HepG2 (cell line): ENCODE measurements around the gene NIFK. TPM values are rescaled to one million over a fixed set of nuclear protein-coding genes. Genes with fewer than 3 reads are reported as not detected.

Source experiments
- CAMTA2 ChIP-seq: sonication (generic); formaldehyde crosslinking; IDR thresholded peaks from 2 replicates; pipeline ENCODE4 v1.4.0; 2020; ENCODE audit warnings: mild to moderate bottlenecking, missing genetic modification reagents, borderline replicate concordance
- CEBPB ChIP-seq: IDR thresholded peaks from 2 replicates; pipeline ENCODE4 v1.6.1; 2011; ENCODE audit warnings: low read depth, low read length, improper control_type of control experiment, borderline replicate concordance
- SNRNP70 ChIP-seq: fragments of 200-400 bp; formaldehyde crosslinking; IDR thresholded peaks from 2 replicates; pipeline ENCODE4 v1.6.1; 2017; ENCODE audit warnings: mild to moderate bottlenecking, low read depth, low read length, moderate library complexity
- SP5 ChIP-seq: IDR thresholded peaks from 2 replicates; pipeline ENCODE4 v1.6.1; 2016; ENCODE audit warnings: low read depth, borderline replicate concordance
- TGIF2 ChIP-seq: IDR thresholded peaks from 2 replicates; pipeline ENCODE4 v1.6.1; 2016; ENCODE audit warnings: control low read depth, missing compliant biosample characterization
- ZBTB20 ChIP-seq: sonication (generic); formaldehyde crosslinking; IDR thresholded peaks from 2 replicates; pipeline ENCODE4 v1.8.1; 2023; ENCODE audit warnings: missing genetic modification reagents, low read depth, mild to moderate bottlenecking, borderline replicate concordance
- ZFAT ChIP-seq: sonication (generic); formaldehyde crosslinking; conservative IDR thresholded peaks from 2 replicates; pipeline ENCODE4 v1.8.1; 2023; ENCODE audit warnings: missing genetic modification reagents, inconsistent platforms
- ZFP82 ChIP-seq: sonication (generic); formaldehyde crosslinking; IDR thresholded peaks from 2 replicates; pipeline ENCODE4 v1.5.1; 2020; ENCODE audit warnings: mild to moderate bottlenecking, missing genetic modification reagents, borderline replicate concordance
- ZMYM2 ChIP-seq: sonication (generic); formaldehyde crosslinking; IDR thresholded peaks from 2 replicates; pipeline ENCODE4 v1.8.0; 2022; ENCODE audit warnings: mild to moderate bottlenecking, missing genetic modification reagents
- ZNF274 ChIP-seq: sonication (generic); formaldehyde crosslinking; IDR thresholded peaks from 2 replicates; pipeline ENCODE4 v1.5.1; 2020; ENCODE audit warnings: mild to moderate bottlenecking, missing genetic modification reagents
- ZNF546 ChIP-seq: sonication (generic); formaldehyde crosslinking; conservative IDR thresholded peaks from 2 replicates; pipeline ENCODE4 v1.8.1; 2023; ENCODE audit warnings: mild to moderate bottlenecking, missing genetic modification reagents
- polyA plus RNA-seq, 8 experiments: library from polyadenylated mRNA; depleted of rRNA in 3 of 8; stranded (reverse) in 7 of 8; unstranded in 1 of 8; fragments of >200 nt; fragmentation: Illumina TruSeq in 4 of 8; extraction: Trizol in 4 of 8; gene quantifications; 2 replicates each; pipeline versions ENCODE4 v1.2.1 to v1.2.3, GENCODE V29; 2011 to 2016; ENCODE audit warnings: low read depth in 4 of 8, missing spikeins in 1 of 8, mixed read lengths in 1 of 8; ENCODE audit not compliant: insufficient read depth in 1 of 8
- total RNA-seq, 5 experiments: library from RNA; depleted of rRNA; stranded (reverse); fragments of >200 nt; fragmentation: Illumina TruSeq; extraction: Trizol; gene quantifications; 2 replicates each; pipeline ENCODE4 v1.2.3, GENCODE V29; 2016; ENCODE audit warnings: low read depth in 1 of 5
- TF ChIP-seq, protein P1 (sequence below): sonication (generic); formaldehyde crosslinking; IDR thresholded peaks from 2 replicates; pipeline ENCODE4 v1.4.0; 2020; ENCODE audit warnings: missing genetic modification reagents
- TF ChIP-seq, protein P2 (sequence below): sonication (generic); formaldehyde crosslinking; IDR thresholded peaks from 2 replicates; pipeline ENCODE4 v1.5.0; 2020; ENCODE audit warnings: mild to moderate bottlenecking, missing genetic modification reagents, borderline replicate concordance
- TF ChIP-seq, protein P3 (sequence below): sonication (generic); formaldehyde crosslinking; IDR thresholded peaks from 2 replicates; pipeline ENCODE4 v1.5.0; 2020; ENCODE audit warnings: missing genetic modification reagents
- TF ChIP-seq, protein P4 (sequence below): sonication (generic); formaldehyde crosslinking; IDR thresholded peaks from 2 replicates; pipeline ENCODE4 v1.8.1; 2022; ENCODE audit warnings: low read depth, mild to moderate bottlenecking, missing genetic modification reagents
- TF ChIP-seq, protein P5 (sequence below): sonication (generic); formaldehyde crosslinking; IDR thresholded peaks from 2 replicates; pipeline ENCODE4 v1.4.0; 2020; ENCODE audit warnings: missing genetic modification reagents

NIFK gene
- total and polyA plus RNA-seq, 2 of the 13 experiments (the other 11 are each of a cell fraction or from before 2014, with no cell fraction given), result 19.6 to 105 TPM

DNA sequence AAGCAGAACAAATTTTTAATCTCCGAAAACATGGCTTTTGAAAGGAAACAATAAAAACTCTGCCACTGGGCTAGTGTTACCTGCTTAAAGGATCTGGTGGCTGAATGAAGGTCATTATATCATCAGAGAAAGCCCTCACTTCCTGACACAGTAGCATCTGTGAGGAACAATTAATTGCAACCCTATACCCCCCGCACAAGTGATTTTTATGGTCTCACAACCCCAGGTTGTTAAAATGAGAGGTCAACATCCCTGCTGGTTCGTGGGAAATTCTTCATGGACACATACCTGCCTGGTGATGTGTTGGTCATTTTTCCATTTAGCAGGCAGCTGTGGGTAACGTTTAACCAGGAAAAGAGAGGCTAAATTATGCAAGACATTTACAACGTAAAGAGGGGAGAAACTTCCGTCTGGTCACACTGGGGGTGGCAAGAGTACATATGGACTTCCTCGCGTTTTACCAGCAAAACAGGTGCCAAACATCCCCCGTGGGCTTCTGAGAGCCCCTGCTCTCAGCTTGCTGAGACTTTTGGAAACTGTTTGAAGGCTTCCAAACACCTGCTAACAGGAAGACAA lies 29.2 kb downstream of the NIFK start (continued):
- TF ChIP-seq SNRNP70, result no peak
- TF ChIP-seq, protein P1, sequence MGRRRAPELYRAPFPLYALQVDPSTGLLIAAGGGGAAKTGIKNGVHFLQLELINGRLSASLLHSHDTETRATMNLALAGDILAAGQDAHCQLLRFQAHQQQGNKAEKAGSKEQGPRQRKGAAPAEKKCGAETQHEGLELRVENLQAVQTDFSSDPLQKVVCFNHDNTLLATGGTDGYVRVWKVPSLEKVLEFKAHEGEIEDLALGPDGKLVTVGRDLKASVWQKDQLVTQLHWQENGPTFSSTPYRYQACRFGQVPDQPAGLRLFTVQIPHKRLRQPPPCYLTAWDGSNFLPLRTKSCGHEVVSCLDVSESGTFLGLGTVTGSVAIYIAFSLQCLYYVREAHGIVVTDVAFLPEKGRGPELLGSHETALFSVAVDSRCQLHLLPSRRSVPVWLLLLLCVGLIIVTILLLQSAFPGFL, result no peak
- TF ChIP-seq TGIF2 (CRISPR knock-in tag), result no peak
- TF ChIP-seq ZNF274, result no peak
- TF ChIP-seq, protein P2, sequence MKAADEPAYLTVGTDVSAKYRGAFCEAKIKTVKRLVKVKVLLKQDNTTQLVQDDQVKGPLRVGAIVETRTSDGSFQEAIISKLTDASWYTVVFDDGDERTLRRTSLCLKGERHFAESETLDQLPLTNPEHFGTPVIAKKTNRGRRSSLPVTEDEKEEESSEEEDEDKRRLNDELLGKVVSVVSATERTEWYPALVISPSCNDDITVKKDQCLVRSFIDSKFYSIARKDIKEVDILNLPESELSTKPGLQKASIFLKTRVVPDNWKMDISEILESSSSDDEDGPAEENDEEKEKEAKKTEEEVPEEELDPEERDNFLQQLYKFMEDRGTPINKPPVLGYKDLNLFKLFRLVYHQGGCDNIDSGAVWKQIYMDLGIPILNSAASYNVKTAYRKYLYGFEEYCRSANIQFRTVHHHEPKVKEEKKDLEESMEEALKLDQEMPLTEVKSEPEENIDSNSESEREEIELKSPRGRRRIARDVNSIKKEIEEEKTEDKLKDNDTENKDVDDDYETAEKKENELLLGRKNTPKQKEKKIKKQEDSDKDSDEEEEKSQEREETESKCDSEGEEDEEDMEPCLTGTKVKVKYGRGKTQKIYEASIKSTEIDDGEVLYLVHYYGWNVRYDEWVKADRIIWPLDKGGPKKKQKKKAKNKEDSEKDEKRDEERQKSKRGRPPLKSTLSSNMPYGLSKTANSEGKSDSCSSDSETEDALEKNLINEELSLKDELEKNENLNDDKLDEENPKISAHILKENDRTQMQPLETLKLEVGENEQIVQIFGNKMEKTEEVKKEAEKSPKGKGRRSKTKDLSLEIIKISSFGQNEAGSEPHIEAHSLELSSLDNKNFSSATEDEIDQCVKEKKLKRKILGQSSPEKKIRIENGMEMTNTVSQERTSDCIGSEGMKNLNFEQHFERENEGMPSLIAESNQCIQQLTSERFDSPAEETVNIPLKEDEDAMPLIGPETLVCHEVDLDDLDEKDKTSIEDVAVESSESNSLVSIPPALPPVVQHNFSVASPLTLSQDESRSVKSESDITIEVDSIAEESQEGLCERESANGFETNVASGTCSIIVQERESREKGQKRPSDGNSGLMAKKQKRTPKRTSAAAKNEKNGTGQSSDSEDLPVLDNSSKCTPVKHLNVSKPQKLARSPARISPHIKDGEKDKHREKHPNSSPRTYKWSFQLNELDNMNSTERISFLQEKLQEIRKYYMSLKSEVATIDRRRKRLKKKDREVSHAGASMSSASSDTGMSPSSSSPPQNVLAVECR (CRISPR knock-in tag), result peak; percentile 50; the same call in 1 of the 2 replicates
- peak; percentile 52; the same call in 1 of the 2 replicates for TF ChIP-seq CEBPB
- TF ChIP-seq, protein P3, sequence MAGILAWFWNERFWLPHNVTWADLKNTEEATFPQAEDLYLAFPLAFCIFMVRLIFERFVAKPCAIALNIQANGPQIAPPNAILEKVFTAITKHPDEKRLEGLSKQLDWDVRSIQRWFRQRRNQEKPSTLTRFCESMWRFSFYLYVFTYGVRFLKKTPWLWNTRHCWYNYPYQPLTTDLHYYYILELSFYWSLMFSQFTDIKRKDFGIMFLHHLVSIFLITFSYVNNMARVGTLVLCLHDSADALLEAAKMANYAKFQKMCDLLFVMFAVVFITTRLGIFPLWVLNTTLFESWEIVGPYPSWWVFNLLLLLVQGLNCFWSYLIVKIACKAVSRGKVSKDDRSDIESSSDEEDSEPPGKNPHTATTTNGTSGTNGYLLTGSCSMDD, result no peak
- no peak for TF ChIP-seq ZMYM2 (CRISPR knock-in tag)
- TF ChIP-seq, protein P4, sequence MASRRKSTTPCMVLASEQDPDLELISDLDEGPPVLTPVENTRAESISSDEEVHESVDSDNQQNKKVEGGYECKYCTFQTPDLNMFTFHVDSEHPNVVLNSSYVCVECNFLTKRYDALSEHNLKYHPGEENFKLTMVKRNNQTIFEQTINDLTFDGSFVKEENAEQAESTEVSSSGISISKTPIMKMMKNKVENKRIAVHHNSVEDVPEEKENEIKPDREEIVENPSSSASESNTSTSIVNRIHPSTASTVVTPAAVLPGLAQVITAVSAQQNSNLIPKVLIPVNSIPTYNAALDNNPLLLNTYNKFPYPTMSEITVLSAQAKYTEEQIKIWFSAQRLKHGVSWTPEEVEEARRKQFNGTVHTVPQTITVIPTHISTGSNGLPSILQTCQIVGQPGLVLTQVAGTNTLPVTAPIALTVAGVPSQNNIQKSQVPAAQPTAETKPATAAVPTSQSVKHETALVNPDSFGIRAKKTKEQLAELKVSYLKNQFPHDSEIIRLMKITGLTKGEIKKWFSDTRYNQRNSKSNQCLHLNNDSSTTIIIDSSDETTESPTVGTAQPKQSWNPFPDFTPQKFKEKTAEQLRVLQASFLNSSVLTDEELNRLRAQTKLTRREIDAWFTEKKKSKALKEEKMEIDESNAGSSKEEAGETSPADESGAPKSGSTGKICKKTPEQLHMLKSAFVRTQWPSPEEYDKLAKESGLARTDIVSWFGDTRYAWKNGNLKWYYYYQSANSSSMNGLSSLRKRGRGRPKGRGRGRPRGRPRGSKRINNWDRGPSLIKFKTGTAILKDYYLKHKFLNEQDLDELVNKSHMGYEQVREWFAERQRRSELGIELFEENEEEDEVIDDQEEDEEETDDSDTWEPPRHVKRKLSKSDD (CRISPR knock-in tag), result 0 out of 2 replicates have a peak, but pooled peaks have one; percentile 39
- no peak for TF ChIP-seq ZFAT (CRISPR knock-in tag)
- TF ChIP-seq ZFP82 (CRISPR knock-in tag), result no peak
- peak; percentile 82; the same call in 1 of the 2 replicates for TF ChIP-seq ZBTB20 (CRISPR knock-in tag)
- no peak for TF ChIP-seq CAMTA2 (CRISPR knock-in tag)
- TF ChIP-seq, protein P5, sequence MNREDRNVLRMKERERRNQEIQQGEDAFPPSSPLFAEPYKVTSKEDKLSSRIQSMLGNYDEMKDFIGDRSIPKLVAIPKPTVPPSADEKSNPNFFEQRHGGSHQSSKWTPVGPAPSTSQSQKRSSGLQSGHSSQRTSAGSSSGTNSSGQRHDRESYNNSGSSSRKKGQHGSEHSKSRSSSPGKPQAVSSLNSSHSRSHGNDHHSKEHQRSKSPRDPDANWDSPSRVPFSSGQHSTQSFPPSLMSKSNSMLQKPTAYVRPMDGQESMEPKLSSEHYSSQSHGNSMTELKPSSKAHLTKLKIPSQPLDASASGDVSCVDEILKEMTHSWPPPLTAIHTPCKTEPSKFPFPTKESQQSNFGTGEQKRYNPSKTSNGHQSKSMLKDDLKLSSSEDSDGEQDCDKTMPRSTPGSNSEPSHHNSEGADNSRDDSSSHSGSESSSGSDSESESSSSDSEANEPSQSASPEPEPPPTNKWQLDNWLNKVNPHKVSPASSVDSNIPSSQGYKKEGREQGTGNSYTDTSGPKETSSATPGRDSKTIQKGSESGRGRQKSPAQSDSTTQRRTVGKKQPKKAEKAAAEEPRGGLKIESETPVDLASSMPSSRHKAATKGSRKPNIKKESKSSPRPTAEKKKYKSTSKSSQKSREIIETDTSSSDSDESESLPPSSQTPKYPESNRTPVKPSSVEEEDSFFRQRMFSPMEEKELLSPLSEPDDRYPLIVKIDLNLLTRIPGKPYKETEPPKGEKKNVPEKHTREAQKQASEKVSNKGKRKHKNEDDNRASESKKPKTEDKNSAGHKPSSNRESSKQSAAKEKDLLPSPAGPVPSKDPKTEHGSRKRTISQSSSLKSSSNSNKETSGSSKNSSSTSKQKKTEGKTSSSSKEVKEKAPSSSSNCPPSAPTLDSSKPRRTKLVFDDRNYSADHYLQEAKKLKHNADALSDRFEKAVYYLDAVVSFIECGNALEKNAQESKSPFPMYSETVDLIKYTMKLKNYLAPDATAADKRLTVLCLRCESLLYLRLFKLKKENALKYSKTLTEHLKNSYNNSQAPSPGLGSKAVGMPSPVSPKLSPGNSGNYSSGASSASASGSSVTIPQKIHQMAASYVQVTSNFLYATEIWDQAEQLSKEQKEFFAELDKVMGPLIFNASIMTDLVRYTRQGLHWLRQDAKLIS (CRISPR knock-in tag), result no peak
- TF ChIP-seq SP5 (CRISPR knock-in tag), result no peak
- no peak for TF ChIP-seq ZNF546
